ENCODE results near the gene PBX4. TPM values are rescaled to one million over a fixed set of nuclear protein-coding genes. Genes with fewer than 3 reads are reported as not detected.

Gene PBX4
- total and polyA plus RNA-seq, 2 of the 8 experiments (the other 6 are each of a cell fraction or from before 2014, with no cell fraction given), result 3.4 to 3.8 TPM

DNA sequence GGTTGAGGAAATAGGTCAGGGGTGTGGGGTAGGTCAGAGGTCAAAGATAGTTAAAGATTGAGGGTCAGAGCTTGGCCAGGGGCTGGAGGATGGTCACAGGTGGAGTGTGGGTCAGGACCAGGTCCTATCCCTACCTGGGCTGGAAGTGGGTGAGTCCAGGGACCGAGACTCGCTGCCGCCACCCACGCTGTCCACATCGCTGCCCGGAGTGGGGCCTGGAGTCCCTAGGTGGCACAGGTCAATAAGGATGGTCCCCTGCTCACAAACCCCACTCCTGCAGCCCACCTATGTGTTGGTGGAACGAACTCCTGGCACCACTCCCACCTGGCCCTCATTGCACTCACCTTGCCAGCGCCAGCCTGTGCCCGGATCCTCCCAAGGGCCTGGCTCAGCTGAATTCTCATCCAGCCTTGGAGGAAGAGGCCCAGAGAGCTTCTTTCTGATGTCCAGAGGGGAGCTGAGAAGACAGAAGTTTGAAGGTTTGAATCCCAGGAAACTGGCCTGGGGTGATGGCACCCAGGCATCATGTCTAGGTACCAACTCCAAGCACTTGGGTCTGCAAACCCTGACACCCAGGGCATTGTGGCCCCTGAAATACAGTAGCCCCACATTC lies 18.2 kb upstream of the PBX4 start (continued):
- TF ChIP-seq, protein P1, sequence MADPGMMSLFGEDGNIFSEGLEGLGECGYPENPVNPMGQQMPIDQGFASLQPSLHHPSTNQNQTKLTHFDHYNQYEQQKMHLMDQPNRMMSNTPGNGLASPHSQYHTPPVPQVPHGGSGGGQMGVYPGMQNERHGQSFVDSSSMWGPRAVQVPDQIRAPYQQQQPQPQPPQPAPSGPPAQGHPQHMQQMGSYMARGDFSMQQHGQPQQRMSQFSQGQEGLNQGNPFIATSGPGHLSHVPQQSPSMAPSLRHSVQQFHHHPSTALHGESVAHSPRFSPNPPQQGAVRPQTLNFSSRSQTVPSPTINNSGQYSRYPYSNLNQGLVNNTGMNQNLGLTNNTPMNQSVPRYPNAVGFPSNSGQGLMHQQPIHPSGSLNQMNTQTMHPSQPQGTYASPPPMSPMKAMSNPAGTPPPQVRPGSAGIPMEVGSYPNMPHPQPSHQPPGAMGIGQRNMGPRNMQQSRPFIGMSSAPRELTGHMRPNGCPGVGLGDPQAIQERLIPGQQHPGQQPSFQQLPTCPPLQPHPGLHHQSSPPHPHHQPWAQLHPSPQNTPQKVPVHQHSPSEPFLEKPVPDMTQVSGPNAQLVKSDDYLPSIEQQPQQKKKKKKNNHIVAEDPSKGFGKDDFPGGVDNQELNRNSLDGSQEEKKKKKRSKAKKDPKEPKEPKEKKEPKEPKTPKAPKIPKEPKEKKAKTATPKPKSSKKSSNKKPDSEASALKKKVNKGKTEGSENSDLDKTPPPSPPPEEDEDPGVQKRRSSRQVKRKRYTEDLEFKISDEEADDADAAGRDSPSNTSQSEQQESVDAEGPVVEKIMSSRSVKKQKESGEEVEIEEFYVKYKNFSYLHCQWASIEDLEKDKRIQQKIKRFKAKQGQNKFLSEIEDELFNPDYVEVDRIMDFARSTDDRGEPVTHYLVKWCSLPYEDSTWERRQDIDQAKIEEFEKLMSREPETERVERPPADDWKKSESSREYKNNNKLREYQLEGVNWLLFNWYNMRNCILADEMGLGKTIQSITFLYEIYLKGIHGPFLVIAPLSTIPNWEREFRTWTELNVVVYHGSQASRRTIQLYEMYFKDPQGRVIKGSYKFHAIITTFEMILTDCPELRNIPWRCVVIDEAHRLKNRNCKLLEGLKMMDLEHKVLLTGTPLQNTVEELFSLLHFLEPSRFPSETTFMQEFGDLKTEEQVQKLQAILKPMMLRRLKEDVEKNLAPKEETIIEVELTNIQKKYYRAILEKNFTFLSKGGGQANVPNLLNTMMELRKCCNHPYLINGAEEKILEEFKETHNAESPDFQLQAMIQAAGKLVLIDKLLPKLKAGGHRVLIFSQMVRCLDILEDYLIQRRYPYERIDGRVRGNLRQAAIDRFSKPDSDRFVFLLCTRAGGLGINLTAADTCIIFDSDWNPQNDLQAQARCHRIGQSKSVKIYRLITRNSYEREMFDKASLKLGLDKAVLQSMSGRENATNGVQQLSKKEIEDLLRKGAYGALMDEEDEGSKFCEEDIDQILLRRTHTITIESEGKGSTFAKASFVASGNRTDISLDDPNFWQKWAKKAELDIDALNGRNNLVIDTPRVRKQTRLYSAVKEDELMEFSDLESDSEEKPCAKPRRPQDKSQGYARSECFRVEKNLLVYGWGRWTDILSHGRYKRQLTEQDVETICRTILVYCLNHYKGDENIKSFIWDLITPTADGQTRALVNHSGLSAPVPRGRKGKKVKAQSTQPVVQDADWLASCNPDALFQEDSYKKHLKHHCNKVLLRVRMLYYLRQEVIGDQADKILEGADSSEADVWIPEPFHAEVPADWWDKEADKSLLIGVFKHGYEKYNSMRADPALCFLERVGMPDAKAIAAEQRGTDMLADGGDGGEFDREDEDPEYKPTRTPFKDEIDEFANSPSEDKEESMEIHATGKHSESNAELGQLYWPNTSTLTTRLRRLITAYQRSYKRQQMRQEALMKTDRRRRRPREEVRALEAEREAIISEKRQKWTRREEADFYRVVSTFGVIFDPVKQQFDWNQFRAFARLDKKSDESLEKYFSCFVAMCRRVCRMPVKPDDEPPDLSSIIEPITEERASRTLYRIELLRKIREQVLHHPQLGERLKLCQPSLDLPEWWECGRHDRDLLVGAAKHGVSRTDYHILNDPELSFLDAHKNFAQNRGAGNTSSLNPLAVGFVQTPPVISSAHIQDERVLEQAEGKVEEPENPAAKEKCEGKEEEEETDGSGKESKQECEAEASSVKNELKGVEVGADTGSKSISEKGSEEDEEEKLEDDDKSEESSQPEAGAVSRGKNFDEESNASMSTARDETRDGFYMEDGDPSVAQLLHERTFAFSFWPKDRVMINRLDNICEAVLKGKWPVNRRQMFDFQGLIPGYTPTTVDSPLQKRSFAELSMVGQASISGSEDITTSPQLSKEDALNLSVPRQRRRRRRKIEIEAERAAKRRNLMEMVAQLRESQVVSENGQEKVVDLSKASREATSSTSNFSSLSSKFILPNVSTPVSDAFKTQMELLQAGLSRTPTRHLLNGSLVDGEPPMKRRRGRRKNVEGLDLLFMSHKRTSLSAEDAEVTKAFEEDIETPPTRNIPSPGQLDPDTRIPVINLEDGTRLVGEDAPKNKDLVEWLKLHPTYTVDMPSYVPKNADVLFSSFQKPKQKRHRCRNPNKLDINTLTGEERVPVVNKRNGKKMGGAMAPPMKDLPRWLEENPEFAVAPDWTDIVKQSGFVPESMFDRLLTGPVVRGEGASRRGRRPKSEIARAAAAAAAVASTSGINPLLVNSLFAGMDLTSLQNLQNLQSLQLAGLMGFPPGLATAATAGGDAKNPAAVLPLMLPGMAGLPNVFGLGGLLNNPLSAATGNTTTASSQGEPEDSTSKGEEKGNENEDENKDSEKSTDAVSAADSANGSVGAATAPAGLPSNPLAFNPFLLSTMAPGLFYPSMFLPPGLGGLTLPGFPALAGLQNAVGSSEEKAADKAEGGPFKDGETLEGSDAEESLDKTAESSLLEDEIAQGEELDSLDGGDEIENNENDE (IDR thresholded peaks at IDR 0.05; ENCODE audit: insufficient replicate concordance, low read length), result no peak
- TF ChIP-seq SIN3A (conservative IDR thresholded peaks at IDR 0.05 in 1 of 2, IDR thresholded peaks at IDR 0.05 in 1 of 2; ENCODE audit: low read depth in 1 of 2, low read length in 2 of 2), result no peak
- TF ChIP-seq CTBP2 (IDR thresholded peaks at IDR 0.05; ENCODE audit: borderline replicate concordance, insufficient read depth, insufficient read length, low read length), result no peak
